Activated CD8-positive, alpha-beta T cell treated with anti-CD3 and anti-CD28 coated beads, Interleukin-2, amount 10 ng/mL, durations not matched to agents 7 days and 5 days (primary cell): ENCODE data around the gene NPM1. TPM values are rescaled to one million over a fixed set of nuclear protein-coding genes. Genes with fewer than 3 reads are reported as not detected.
"Not testable (repeated sequence)": the region's sequence is repeated elsewhere in the genome, so short reads cannot be mapped to it uniquely, and the experiment has no call there.

Source experiments
- ATAC-seq: fragments of 150-1000 bp; cut with Tn5 transposase; one replicate; pipeline ENCODE4 v1.10.0; 2021; ENCODE audit warnings: moderate library complexity
- CTCF ChIA-PET: fragments of 350-600 bp; sonication (Branson Sonifier 250); formaldehyde crosslinking; loops from one replicate; lab custom pipeline; 2021; ENCODE audit warnings: antibody characterized with exemption; lab: Charles Lee
- POLR2A ChIA-PET: fragments of 350-600 bp; sonication (Branson Sonifier 250); formaldehyde crosslinking; loops from one replicate; lab custom pipeline; 2021; ENCODE audit warnings: antibody characterized with exemption; lab: Charles Lee
- DNase-seq: peaks from one replicate; pipeline ENCODE4 v3.0.0-alpha.2; 2020
- H3K27ac Mint-ChIP-seq: one replicate; pipeline ENCODE4 v1.8.0; 2021; ENCODE audit warnings: mild to moderate bottlenecking, mixed read lengths
- H3K27me3 Mint-ChIP-seq: one replicate; pipeline ENCODE4 v1.8.0; 2021; ENCODE audit warnings: low read depth, mixed read lengths
- H3K36me3 Mint-ChIP-seq: one replicate; pipeline ENCODE4 v1.8.0; 2021; ENCODE audit warnings: low read depth, mixed read lengths
- H3K4me1 Mint-ChIP-seq: one replicate; pipeline ENCODE4 v1.8.0; 2021; ENCODE audit warnings: low read depth, mixed read lengths
- H3K4me3 Mint-ChIP-seq: one replicate; pipeline ENCODE4 v1.8.0; 2021; ENCODE audit warnings: mild to moderate bottlenecking, mixed read lengths
- H3K9me3 Mint-ChIP-seq: one replicate; pipeline ENCODE4 v1.8.0; 2022; ENCODE audit warnings: mixed read lengths; ENCODE audit not compliant: insufficient read depth
- total RNA-seq, 2 experiments: library from RNA; stranded (reverse); gene quantifications; one replicate each; pipeline ENCODE4 v1.2.3, GENCODE V29; 2021

NPM1 gene, protein sequence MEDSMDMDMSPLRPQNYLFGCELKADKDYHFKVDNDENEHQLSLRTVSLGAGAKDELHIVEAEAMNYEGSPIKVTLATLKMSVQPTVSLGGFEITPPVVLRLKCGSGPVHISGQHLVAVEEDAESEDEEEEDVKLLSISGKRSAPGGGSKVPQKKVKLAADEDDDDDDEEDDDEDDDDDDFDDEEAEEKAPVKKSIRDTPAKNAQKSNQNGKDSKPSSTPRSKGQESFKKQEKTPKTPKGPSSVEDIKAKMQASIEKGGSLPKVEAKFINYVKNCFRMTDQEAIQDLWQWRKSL
- total RNA-seq, result 1,000 to 10,000 TPM; 1,308 to 1,394 TPM

DNA sequence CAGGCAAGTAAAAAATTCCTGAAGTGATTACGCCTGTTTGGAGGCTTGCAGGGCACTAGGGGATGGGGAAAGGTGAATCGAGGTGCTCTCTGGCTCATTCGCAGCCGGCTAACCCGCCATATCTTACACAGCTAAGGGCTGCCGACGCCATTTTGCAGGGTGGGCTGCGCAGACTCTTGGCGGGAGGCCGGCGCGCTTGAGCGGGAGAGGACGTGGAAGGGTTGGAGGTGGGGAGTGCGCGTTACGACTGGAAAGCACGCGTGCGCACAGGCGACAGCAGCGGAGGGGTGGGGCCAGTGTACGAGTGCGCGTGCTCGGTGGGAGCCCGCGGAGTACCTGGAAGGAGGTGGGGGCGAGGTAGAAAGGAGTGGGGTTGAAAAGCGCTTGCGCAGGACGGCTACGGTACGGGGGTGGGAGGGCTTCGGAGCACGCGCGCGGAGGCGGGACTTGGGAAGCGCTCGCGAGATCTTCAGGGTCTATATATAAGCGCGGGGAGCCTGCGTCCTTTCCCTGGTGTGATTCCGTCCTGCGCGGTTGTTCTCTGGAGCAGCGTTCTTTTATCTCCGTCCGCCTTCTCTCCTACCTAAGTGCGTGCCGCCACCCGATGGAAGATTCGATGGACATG, at the start of gene NPM1:
TSS of gene NPM1 (plus strand) at position 505 of the 625 bp plus-strand sequence. CDS start at position 605, 100 bp downstream.
- peak; percentile 83 for ATAC-seq
- H3K36me3 Mint-ChIP-seq, result peaks cover 48% of the 10 kb centered on the region
- H3K27ac Mint-ChIP-seq, result peak within 1 kb of the TSS; percentile 99
- DNase-seq, result peak; percentile 99
- H3K9me3 Mint-ChIP-seq, result no peaks in the 10 kb centered on the region
- ChIA-PET CTCF (no interaction called here), POLR2A (interaction anchor here (0.6 to 2.1 kb wide), 11 partner anchors 9 to 788 kb away, joined by 3 to 11 read pairs (median 4); partner anchors contain the start of gene FBXW11)
- H3K4me3 Mint-ChIP-seq, result peak within 1 kb of the TSS; percentile 99
- peaks cover 33% of the 10 kb centered on the region for H3K4me1 Mint-ChIP-seq
- no peaks in the 10 kb centered on the region for H3K27me3 Mint-ChIP-seq

DNA sequence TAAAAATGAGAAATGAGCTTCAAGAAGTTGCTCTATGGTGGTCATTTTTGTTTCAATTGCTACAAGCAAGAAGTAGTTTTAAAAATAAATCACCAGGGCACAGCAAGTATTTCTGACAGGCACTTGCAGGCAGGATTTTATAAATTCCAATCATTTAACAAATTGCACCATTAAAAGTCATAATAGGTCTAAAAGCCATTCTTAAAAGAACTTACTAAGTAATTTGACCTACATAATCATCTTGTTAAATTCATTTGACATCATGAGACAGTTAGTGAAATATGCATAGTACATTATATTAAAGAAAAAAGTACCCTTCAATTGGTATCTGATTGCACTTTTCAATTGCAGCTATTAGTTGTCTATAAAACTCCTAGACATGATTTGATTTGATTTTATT, 47.6 kb upstream of the NPM1 start:
- H3K4me3 Mint-ChIP-seq, result no peak overlapping the region
- H3K27ac Mint-ChIP-seq, result no peak overlapping the region
- H3K36me3 Mint-ChIP-seq, result no peaks in the 10 kb centered on the region
- DNase-seq, result no peak
- H3K4me1 Mint-ChIP-seq, result peaks cover 8% of the 10 kb centered on the region
- ChIA-PET CTCF (interaction anchor here (8.8 kb wide), 1 partner anchor 134 kb away, joined by 76 read pairs; no protein-coding TSS in a partner anchor), POLR2A (no interaction called here)
- ATAC-seq, result no peak
- no peaks in the 10 kb centered on the region for H3K9me3 Mint-ChIP-seq
- peaks cover 30% of the 10 kb centered on the region for H3K27me3 Mint-ChIP-seq

DNA sequence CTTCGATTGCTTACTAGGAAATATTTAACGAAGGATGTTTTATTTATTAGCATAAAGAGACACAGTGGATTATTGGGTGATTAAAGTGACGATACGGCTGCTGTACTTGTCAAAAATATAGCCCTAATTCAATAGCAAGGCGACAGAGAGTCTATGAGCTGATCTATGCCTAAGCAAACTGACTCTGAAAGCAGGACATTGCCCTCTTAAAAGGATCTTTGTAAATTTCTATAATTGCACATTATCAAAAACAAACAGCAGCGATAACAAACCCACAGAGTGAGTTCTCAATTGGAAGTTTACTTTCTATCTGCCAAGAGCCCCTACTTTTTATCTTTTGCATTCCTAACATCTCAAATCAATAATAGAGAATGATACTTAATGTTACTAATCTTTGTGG, 47.2 kb upstream of the NPM1 start:
- POLR2A ChIA-PET, result no interaction called here

DNA sequence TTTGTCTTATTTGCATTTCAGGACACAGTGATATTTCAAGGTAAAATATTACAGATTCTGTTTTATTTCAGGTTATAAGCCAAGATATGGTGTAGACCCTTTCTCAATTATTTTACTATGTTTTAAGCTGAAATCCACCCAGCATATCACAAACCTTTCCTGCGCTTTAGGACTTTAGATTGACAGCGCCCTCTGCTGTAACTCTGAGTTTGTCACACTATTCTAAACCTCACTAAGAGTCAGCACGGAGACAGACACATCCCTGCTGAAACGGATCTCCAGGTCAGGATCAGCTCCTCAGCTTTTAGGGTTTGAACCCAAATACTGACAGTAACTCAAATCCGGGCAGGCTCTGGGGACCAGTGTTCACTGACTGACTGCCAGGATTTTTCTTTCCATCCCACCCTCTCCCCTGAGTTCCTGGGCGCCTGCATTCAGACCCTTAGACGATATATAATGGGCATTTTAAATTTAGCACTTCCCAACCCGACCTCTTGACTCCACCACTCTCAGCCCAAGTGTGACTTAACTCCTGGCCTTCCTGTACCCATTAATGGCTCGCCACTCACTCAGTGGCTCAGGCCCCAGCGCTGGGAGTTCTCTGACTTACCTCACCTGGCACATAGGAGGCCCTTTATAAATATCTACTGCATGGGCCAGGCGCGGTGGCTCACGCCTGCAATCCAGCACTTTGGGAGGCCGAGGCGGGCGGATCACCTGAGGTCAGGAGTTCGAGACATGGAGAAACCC, 45.1 kb upstream of the NPM1 start:
- H3K4me3 Mint-ChIP-seq, result no peak overlapping the region
- POLR2A ChIA-PET, result no interaction called here
- DNase-seq (peak; percentile 68), ATAC-seq (peak; percentile 71)
- no peaks in the 10 kb centered on the region for H3K9me3 Mint-ChIP-seq
- H3K4me1 Mint-ChIP-seq, result no peaks in the 10 kb centered on the region
- CTCF ChIA-PET, result interaction anchor here (0.7 to 8.8 kb wide), 12 partner anchors 9 to 136 kb away, joined by 3 to 76 read pairs (median 4); no protein-coding TSS in a partner anchor
- no peak overlapping the region for H3K27ac Mint-ChIP-seq
- H3K36me3 Mint-ChIP-seq, result no peaks in the 10 kb centered on the region
- peaks cover 11% of the 10 kb centered on the region for H3K27me3 Mint-ChIP-seq

More for the DNA sequence above, 47.2 kb upstream of the NPM1 start:
- H3K27me3 Mint-ChIP-seq, result peaks cover 28% of the 10 kb centered on the region
- H3K27ac Mint-ChIP-seq, result no peak overlapping the region
- H3K9me3 Mint-ChIP-seq, result no peaks in the 10 kb centered on the region
- no peaks in the 10 kb centered on the region for H3K36me3 Mint-ChIP-seq
- CTCF ChIA-PET, result interaction anchor here (8.8 kb wide), 1 partner anchor 134 kb away, joined by 76 read pairs; no protein-coding TSS in a partner anchor
- DNase-seq (no peak), ATAC-seq (no peak)
- H3K4me1 Mint-ChIP-seq, result peaks cover 8% of the 10 kb centered on the region
- H3K4me3 Mint-ChIP-seq, result no peak overlapping the region

DNA sequence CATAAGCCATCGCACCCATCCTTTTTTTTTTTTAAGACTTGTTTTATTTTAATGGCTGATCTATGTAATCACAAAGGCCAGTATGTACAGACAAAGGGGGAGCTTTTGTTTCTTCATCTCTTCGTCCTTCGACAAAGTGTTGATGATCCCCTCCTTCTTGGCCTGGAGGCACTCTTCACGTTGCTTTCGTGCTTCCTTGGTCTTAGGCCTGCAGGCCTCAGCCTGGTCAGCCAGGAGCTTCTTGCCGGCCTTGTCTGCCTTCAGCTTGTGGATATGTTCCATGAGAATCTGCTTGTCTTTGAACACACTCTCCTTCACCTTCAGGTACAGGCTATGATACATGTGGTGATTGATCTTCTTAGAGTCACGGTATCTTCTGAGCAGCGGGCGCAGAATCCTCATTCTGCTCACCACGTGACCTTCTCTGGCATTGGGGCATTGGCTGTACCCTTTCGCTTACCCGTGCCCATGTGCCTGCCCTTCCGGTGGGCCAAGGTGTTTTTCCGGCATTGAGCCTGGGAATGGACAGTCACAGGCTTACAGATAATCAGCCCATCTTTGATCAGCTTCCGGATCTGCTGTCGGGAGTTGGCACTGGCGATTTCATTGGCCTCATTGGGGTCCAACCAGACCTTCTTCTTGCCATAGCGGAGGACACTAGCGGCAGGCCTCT, 42.6 kb upstream of the NPM1 start:
- ATAC-seq (no peak), DNase-seq (no peak)
- Mint-ChIP-seq H3K9me3 (no peaks in the 10 kb centered on the region), H3K27ac (no peak overlapping the region), H3K27me3 (peaks cover 5% of the 10 kb centered on the region), H3K4me3 (no peak overlapping the region), H3K4me1 (no peaks in the 10 kb centered on the region), H3K36me3 (no peaks in the 10 kb centered on the region)
- CTCF ChIA-PET, result interaction anchor here (8.8 kb wide), 1 partner anchor 139 kb away, joined by 76 read pairs; no protein-coding TSS in a partner anchor
- POLR2A ChIA-PET, result no interaction called here

DNA sequence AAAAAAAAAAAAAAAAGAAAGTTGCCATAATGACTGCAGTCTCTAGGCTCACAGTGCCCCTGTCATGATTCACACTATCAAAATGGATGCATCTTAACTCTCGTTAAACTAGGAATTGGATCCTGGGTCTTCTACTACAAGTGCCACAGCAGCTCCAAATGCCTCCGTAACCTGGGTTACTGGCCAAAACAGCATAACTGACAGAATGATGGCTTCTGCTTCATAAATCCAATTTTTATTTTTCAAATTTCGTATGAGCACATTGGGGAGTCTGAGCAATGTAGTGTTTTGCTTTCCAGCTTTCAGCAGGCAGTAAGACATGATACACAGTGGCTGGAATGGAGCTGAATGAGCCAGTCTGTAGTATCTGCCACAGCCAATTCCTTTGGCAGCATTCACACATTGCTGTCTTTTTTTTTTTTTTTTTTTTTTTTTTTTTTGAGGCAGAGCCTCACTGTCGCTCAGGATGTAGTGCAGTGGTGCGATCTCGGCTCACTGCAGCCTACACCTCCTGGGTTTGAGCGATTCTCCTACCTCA, 36.0 kb upstream of the NPM1 start:
- peaks cover 2% of the 10 kb centered on the region for H3K27me3 Mint-ChIP-seq
- H3K4me3 Mint-ChIP-seq, result no peak overlapping the region
- no peak overlapping the region for H3K27ac Mint-ChIP-seq
- H3K36me3 Mint-ChIP-seq, result no peaks in the 10 kb centered on the region
- DNase-seq, result no peak
- ATAC-seq, result no peak
- ChIA-PET CTCF (interaction anchor here (1.7 kb wide), 1 partner anchor 9 kb away, joined by 8 read pairs; no protein-coding TSS in a partner anchor), POLR2A (no interaction called here)
- no peaks in the 10 kb centered on the region for H3K9me3 Mint-ChIP-seq
- H3K4me1 Mint-ChIP-seq, result peaks cover 13% of the 10 kb centered on the region

DNA sequence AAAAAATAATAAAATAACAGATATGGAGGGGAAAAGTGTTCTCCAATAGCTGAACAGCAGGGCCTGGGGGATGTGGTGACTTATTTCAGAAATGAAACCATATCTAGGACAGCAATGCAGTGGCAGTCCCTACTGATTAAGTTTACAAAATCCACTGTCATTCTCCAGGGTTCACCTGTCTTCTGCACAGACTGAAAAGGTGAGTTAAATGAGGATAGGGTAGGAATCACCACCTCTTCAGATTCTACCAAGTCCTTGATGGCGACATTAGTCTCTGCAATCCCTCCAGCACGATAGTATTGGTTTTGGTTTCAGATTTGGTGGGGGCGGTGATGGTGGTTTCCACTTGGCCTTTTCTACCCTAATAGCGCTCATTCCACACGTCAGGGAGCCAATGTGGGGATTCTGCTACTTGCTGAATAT, 32.3 kb upstream of the NPM1 start:
- DNase-seq (peak; percentile 43), ATAC-seq (peak; percentile 75)
- H3K27me3 Mint-ChIP-seq, result peaks cover 2% of the 10 kb centered on the region
- H3K4me1 Mint-ChIP-seq, result peaks cover 13% of the 10 kb centered on the region
- H3K4me3 Mint-ChIP-seq, result peak overlapping the region; percentile 15
- ChIA-PET POLR2A (no interaction called here), CTCF (no interaction called here)
- no peaks in the 10 kb centered on the region for H3K36me3 Mint-ChIP-seq
- peak overlapping the region; percentile 69 for H3K27ac Mint-ChIP-seq
- no peaks in the 10 kb centered on the region for H3K9me3 Mint-ChIP-seq

DNA sequence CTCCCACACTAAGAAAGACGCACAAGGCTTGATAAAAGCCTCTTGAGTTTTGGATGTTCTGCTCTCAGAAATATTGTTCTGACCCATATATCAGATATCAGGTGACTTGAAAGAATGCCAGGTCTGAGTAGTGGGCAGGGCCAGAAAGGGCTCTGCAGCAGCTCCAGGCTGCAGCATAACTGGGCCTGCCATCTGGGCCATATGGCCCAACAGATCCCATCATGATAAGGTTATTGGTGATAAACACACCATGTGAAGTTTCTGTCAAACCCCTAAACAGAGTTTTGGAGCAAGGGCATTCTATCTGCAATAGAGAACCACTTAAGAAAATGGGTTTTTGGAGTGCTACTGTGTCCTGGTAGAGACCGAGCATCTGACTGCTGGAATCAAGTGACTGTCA, 29.8 kb upstream of the NPM1 start:
- Mint-ChIP-seq H3K36me3 (no peaks in the 10 kb centered on the region), H3K27ac (no peak overlapping the region), H3K27me3 (peaks cover 1% of the 10 kb centered on the region), H3K4me1 (peaks cover 13% of the 10 kb centered on the region), H3K4me3 (no peak overlapping the region), H3K9me3 (no peaks in the 10 kb centered on the region)
- ATAC-seq (no peak), DNase-seq (no peak)
- ChIA-PET POLR2A (no interaction called here), CTCF (no interaction called here)

DNA sequence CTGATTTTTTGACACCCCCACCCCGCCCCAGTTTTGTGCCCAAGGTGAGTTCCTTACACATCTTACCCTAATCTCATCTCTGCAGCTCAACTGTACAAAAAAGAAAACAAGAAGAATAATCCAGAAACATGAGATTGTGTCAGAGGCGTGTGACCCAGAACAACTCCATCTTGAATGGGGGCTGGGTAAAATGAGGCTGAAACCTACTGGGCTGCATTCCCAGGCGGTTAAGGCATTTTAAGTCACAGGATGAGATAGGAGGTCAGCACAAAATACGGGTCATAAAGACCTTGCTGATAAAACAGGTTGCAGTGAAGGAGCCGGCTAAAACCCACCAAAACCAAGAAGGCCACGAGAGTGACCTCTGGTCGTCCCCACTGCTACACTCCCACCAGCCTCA, 26.5 kb upstream of the NPM1 start:
- CTCF ChIA-PET, H3K36me3 Mint-ChIP-seq: not testable (repeated sequence)

DNA sequence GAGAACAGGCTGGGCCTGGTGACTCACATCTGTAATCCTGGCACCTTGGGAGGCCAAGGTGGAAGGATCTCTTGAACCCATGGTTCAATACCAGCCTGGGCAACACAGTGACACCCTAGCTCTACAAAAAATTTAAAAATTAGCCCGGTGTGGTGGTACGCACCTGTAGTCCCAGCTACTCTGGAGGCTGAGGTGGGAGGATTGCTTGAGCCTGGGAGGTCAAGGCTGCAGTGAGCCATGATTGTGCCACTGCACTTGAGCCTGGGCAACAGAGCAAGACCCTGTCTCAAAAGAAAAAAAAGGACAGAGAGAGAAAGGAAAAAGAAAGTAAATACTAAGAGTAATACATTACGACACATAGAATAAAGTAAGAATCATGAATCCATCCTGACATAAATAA, 24.4 kb upstream of the NPM1 start:
- H3K27me3 Mint-ChIP-seq, result peaks cover 14% of the 10 kb centered on the region
- CTCF ChIA-PET, result interaction anchor here (1.2 kb wide), 1 partner anchor 23 kb away, joined by 3 read pairs; no protein-coding TSS in a partner anchor
- H3K9me3 Mint-ChIP-seq, H3K4me3 Mint-ChIP-seq, H3K36me3 Mint-ChIP-seq, DNase-seq, ATAC-seq, POLR2A ChIA-PET, H3K27ac Mint-ChIP-seq, H3K4me1 Mint-ChIP-seq: not testable (repeated sequence)

More for the DNA sequence above, 26.5 kb upstream of the NPM1 start:
- ATAC-seq, H3K4me1 Mint-ChIP-seq, H3K9me3 Mint-ChIP-seq, H3K4me3 Mint-ChIP-seq, H3K27ac Mint-ChIP-seq, POLR2A ChIA-PET, DNase-seq: not testable (repeated sequence)
- H3K27me3 Mint-ChIP-seq, result peaks cover 14% of the 10 kb centered on the region

DNA sequence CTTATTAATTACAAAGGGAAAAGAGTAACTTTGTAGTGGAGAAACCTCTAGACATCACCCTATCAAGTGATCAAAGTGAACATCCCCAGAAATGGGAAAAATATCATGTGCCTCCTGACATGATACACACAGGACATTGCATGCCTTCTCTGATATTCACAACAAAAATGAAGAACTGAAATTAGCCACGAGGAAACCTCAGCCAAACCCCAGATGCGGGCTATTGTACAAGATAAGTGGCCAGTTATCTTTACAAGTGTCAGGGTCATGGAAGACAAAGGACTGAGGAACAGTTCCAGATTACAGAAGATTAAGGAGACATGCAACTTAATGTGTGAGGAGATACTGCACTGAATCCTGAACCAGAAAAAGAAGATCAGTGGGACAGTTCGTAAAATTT, 23.8 kb upstream of the NPM1 start:
- DNase-seq (no peak), ATAC-seq (no peak)
- peaks cover 14% of the 10 kb centered on the region for H3K27me3 Mint-ChIP-seq
- no peaks in the 10 kb centered on the region for H3K9me3 Mint-ChIP-seq
- POLR2A ChIA-PET, result no interaction called here
- CTCF ChIA-PET, result interaction anchor here (1.2 kb wide), 1 partner anchor 22 kb away, joined by 3 read pairs; no protein-coding TSS in a partner anchor
- no peak overlapping the region for H3K27ac Mint-ChIP-seq
- no peaks in the 10 kb centered on the region for H3K36me3 Mint-ChIP-seq
- no peaks in the 10 kb centered on the region for H3K4me1 Mint-ChIP-seq
- H3K4me3 Mint-ChIP-seq, result no peak overlapping the region
